ENCODE measurements around the gene SIAH3.

Gene SIAH3

DNA sequence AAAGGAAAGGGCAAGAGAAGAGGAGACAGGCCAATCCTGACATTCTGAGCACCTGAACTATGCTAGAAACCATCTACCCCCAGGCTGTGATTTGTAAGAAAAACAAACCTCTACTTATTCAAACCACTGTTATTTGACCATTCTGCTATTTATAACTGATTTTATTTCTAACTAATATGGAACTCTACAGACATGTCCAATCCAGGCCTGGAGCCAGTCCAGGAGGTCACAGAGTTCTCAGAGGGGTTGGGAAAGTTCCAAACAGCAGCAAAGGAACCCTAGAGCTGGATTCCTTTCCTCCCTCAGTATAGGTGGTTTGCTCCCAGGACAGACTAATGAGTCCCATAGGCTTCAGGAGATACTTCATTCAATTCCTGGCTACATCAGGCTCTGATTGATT, 24.2 kb downstream of the SIAH3 start:
- no peak for ATAC-seq (ENCODE audit: insufficient read depth, low read depth)
- DNase-seq, result no peak
- Histone ChIP-seq H3K4me2 (ENCODE audit: insufficient read depth, low read length) (no peak overlapping the region), H4K20me1 (ENCODE audit: insufficient read depth, low read length) (no peaks in the 10 kb centered on the region), H3K79me2 (ENCODE audit: insufficient read depth, low read length) (no peaks in the 10 kb centered on the region), H2AFZ (ENCODE audit: low read depth, low read length) (no peak overlapping the region), H3K9ac (ENCODE audit: low read depth, low read length) (no peak overlapping the region), H3K4me1 (ENCODE audit: insufficient read depth, low read length) (no peaks in the 10 kb centered on the region), H3K4me3 (ENCODE audit: low read depth in 1 of 2, low read length in 2 of 2) (no peak overlapping the region), H3K36me3 (ENCODE audit: insufficient read depth, low read length) (no peaks in the 10 kb centered on the region), H3K27me3 (ENCODE audit: insufficient read depth, low read length, poor library complexity) (peaks cover 10% of the 10 kb centered on the region), H3K9me3 (ENCODE audit: insufficient read depth, low read length, severe bottlenecking) (no peaks in the 10 kb centered on the region), H3K27ac (ENCODE audit: low read length) (no peak overlapping the region)
- TF ChIP-seq CTCF (IDR thresholded peaks at IDR 0.05; ENCODE audit: borderline replicate concordance, extremely low read depth, low read length, poor library complexity, severe bottlenecking) (no peak), EZH2 (IDR thresholded peaks at IDR 0.05; ENCODE audit: borderline replicate concordance, low read depth, low read length, severe bottlenecking) (no peak)

GRCh38 chr13:45826731-45827130, 24.8 kb downstream of the SIAH3 start:
- Histone ChIP-seq H2AFZ (ENCODE audit: low read depth, low read length) (no peak overlapping the region), H3K27ac (ENCODE audit: low read length) (no peak overlapping the region), H3K4me3 (ENCODE audit: low read depth in 1 of 2, low read length in 2 of 2) (no peak overlapping the region), H3K9ac (ENCODE audit: low read depth, low read length) (no peak overlapping the region), H3K79me2 (ENCODE audit: insufficient read depth, low read length) (no peaks in the 10 kb centered on the region), H4K20me1 (ENCODE audit: insufficient read depth, low read length) (no peaks in the 10 kb centered on the region), H3K27me3 (ENCODE audit: insufficient read depth, low read length, poor library complexity) (peaks cover 14% of the 10 kb centered on the region), H3K9me3 (ENCODE audit: insufficient read depth, low read length, severe bottlenecking) (no peaks in the 10 kb centered on the region), H3K4me2 (ENCODE audit: insufficient read depth, low read length) (no peak overlapping the region), H3K4me1 (ENCODE audit: insufficient read depth, low read length) (no peaks in the 10 kb centered on the region), H3K36me3 (ENCODE audit: insufficient read depth, low read length) (no peaks in the 10 kb centered on the region)
- DNase-seq, result no peak
- ATAC-seq (ENCODE audit: insufficient read depth, low read depth), result no peak
- no peak for TF ChIP-seq CTCF (IDR thresholded peaks at IDR 0.05; ENCODE audit: borderline replicate concordance, extremely low read depth, low read length, poor library complexity, severe bottlenecking)
- no peak for TF ChIP-seq EZH2 (IDR thresholded peaks at IDR 0.05; ENCODE audit: borderline replicate concordance, low read depth, low read length, severe bottlenecking)

GRCh38 chr13:45825387-45825650, 26.2 kb downstream of the SIAH3 start:
- Histone ChIP-seq H3K79me2 (ENCODE audit: insufficient read depth, low read length) (no peaks in the 10 kb centered on the region), H3K9ac (ENCODE audit: low read depth, low read length) (no peak overlapping the region), H3K4me3 (ENCODE audit: low read depth in 1 of 2, low read length in 2 of 2) (no peak overlapping the region), H4K20me1 (ENCODE audit: insufficient read depth, low read length) (no peaks in the 10 kb centered on the region), H3K4me1 (ENCODE audit: insufficient read depth, low read length) (no peaks in the 10 kb centered on the region), H3K27me3 (ENCODE audit: insufficient read depth, low read length, poor library complexity) (peaks cover 14% of the 10 kb centered on the region), H3K36me3 (ENCODE audit: insufficient read depth, low read length) (no peaks in the 10 kb centered on the region), H3K27ac (ENCODE audit: low read length) (no peak overlapping the region), H3K9me3 (ENCODE audit: insufficient read depth, low read length, severe bottlenecking) (no peaks in the 10 kb centered on the region), H3K4me2 (ENCODE audit: insufficient read depth, low read length) (no peak overlapping the region), H2AFZ (ENCODE audit: low read depth, low read length) (no peak overlapping the region)
- no peak for DNase-seq
- ATAC-seq (ENCODE audit: insufficient read depth, low read depth), result no peak
- TF ChIP-seq CTCF (IDR thresholded peaks at IDR 0.05; ENCODE audit: borderline replicate concordance, extremely low read depth, low read length, poor library complexity, severe bottlenecking) (no peak), EZH2 (IDR thresholded peaks at IDR 0.05; ENCODE audit: borderline replicate concordance, low read depth, low read length, severe bottlenecking) (no peak)

GRCh38 chr13:45823583-45823982, 28.0 kb downstream of the SIAH3 start:
- Histone ChIP-seq H3K27me3 (ENCODE audit: insufficient read depth, low read length, poor library complexity) (peaks cover 14% of the 10 kb centered on the region), H3K4me2 (ENCODE audit: insufficient read depth, low read length) (no peak overlapping the region), H3K9me3 (ENCODE audit: insufficient read depth, low read length, severe bottlenecking) (no peaks in the 10 kb centered on the region), H3K4me3 (ENCODE audit: low read depth in 1 of 2, low read length in 2 of 2) (no peak overlapping the region), H2AFZ (ENCODE audit: low read depth, low read length) (no peak overlapping the region), H3K9ac (ENCODE audit: low read depth, low read length) (no peak overlapping the region), H3K79me2 (ENCODE audit: insufficient read depth, low read length) (no peaks in the 10 kb centered on the region), H3K4me1 (ENCODE audit: insufficient read depth, low read length) (no peaks in the 10 kb centered on the region), H3K27ac (ENCODE audit: low read length) (no peak overlapping the region), H3K36me3 (ENCODE audit: insufficient read depth, low read length) (no peaks in the 10 kb centered on the region), H4K20me1 (ENCODE audit: insufficient read depth, low read length) (no peaks in the 10 kb centered on the region)
- DNase-seq (no peak), ATAC-seq (ENCODE audit: insufficient read depth, low read depth) (no peak)
- no peak for TF ChIP-seq CTCF (IDR thresholded peaks at IDR 0.05; ENCODE audit: borderline replicate concordance, extremely low read depth, low read length, poor library complexity, severe bottlenecking)
- no peak for TF ChIP-seq EZH2 (IDR thresholded peaks at IDR 0.05; ENCODE audit: borderline replicate concordance, low read depth, low read length, severe bottlenecking)

Measured in DND-41 (cell line).